Suprapubic skin (tissue), 4 donors: ENCODE data around the gene TMEM272.

Experiments
- POLR2A ChIP-seq, 2 donors: fragments of 450-650 bp; IDR thresholded peaks; one replicate each; pipeline ENCODE4 v1.6.1; 2017; ENCODE audit warnings: antibody characterized with exemption in 2 of 2, mild to moderate bottlenecking in 2 of 2, moderate library complexity in 2 of 2
- POLR2AphosphoS5 ChIP-seq, 3 donors: sonication (generic); formaldehyde crosslinking; IDR thresholded peaks; one replicate each; pipeline ENCODE4 v1.6.1; 2017; ENCODE audit warnings: antibody characterized with exemption in 3 of 3
- TF ChIP-seq, protein P1 (sequence below), 2 donors: fragments of 200-600 bp in 1 of 2; fragments of 450-650 bp in 1 of 2; sonication (generic) in 1 of 2; IDR thresholded peaks; one replicate each; pipeline ENCODE4 v1.5.1; 2016 to 2019; ENCODE audit warnings: antibody characterized with exemption in 2 of 2, mild to moderate bottlenecking in 1 of 2, moderate library complexity in 1 of 2

DNA sequence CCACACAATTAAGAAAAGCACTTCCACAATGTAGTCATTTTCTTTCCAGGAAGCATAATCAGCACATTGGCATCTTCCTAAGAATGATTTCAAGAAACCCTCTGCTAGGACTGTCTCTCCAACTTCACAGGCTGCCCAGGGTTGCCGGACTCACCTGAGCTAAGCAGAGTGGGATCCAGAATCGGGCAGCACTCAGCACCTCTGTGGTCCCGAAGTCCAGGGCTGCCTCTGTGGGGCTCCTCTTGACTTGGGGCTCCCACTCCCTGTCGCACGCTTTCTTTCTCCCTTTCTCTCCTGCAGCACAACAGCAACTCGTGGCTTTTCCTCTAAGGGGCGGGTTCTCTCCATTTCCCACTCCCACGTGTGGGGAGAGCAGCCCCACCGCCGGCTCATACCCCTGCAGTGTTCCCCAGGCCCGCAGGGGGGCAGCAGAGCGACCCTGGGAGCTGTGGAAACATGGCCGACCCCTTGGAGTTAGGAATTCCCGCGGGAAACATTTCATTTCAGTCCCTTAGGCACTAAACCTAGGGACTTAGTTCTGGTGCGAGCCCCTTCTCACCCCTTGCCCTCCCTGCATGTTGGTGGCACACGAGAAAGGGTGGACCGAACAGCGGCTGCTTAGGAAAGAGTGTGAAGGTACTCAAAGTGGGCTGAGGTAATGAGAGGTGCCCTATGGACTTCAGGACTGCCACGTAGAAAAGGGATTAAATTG is at the start of gene TMEM272:
- TF ChIP-seq, protein P1, sequence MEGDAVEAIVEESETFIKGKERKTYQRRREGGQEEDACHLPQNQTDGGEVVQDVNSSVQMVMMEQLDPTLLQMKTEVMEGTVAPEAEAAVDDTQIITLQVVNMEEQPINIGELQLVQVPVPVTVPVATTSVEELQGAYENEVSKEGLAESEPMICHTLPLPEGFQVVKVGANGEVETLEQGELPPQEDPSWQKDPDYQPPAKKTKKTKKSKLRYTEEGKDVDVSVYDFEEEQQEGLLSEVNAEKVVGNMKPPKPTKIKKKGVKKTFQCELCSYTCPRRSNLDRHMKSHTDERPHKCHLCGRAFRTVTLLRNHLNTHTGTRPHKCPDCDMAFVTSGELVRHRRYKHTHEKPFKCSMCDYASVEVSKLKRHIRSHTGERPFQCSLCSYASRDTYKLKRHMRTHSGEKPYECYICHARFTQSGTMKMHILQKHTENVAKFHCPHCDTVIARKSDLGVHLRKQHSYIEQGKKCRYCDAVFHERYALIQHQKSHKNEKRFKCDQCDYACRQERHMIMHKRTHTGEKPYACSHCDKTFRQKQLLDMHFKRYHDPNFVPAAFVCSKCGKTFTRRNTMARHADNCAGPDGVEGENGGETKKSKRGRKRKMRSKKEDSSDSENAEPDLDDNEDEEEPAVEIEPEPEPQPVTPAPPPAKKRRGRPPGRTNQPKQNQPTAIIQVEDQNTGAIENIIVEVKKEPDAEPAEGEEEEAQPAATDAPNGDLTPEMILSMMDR (IDR thresholded peaks at IDR 0.05) = peak; percentile 31 to 87
- TF ChIP-seq POLR2AphosphoS5 (IDR thresholded peaks at IDR 0.05) = no peak
- TF ChIP-seq POLR2A (IDR thresholded peaks at IDR 0.05) = no peak
